Dermis blood vessel endothelial cell (primary cell): ENCODE results near the gene CCDC136. TPM values are rescaled to one million over a fixed set of nuclear protein-coding genes. Genes with fewer than 3 reads are reported as not detected.

ENCODE experiments used
- DNase-seq: peaks from one replicate; pipeline ENCODE4 v3.0.0; 2010
- total RNA-seq: library from RNA; depleted of rRNA; stranded (reverse); fragments of >200 nt; gene quantifications from 2 replicates; pipeline ENCODE4 v1.2.3, GENCODE V29; 2014

CCDC136 gene
- total RNA-seq, 1 donor from 2014 or later, result 1.7 TPM

DNA sequence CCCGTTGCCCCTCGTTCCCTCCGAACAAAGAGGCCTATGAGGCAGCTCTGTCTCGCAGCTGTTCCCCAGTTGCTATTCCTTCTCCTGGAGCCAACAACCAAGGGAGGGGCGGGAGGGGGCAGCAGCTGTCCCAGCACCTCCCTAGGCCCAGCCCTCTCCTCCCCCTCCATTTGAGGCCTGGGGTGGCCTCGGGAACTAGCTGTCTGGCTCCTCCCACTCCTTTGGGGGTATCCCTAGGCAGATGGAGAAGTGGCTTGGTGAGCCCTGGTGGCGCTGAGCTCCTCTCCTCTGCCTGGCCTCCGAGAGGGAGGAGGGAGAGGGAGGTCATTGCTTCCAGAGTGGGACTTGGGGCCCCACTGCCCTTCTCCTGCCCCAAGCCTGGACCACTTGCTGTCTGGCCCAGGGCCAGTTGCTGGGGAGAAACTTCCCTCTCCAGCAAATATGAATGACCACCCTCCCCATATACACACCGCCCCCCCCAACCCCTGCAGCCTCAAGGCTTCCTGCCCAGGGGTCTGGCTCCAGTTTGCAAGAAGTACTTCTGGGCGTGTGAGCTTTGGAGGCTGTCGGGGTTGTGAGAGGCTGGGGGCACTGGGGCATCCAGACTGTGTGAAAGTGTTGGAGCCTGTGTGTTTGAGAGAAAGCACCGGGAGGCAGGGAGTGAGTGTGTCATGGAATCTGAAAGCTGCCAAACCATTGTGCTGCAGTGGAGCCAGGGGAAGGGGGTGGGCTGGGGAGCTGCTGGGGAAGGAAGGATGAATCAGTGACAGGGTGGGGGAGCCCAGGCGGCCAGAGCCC is 41.6 kb downstream of the CCDC136 start:
- peak; percentile 97 for DNase-seq

DNA sequence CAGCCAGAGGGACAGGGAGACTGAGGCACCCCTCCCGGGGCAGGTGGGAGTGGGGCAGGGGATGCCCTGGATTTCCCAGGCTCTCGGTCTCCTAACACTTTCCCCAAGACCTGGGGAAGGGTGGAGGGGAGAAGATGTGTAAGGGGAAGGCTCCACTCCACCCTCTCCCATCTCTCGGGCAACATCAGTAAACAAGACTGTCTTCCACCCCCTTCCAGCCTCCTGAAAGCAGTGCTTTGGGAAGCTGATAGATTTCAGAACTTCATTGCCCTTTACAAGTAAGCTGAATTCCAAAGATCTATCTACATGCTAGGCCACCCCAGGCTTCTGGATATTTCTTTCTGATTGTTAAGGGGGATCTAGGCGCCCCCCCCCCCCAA is 42.2 kb downstream of the CCDC136 start:
- DNase-seq, result no peak

DNA sequence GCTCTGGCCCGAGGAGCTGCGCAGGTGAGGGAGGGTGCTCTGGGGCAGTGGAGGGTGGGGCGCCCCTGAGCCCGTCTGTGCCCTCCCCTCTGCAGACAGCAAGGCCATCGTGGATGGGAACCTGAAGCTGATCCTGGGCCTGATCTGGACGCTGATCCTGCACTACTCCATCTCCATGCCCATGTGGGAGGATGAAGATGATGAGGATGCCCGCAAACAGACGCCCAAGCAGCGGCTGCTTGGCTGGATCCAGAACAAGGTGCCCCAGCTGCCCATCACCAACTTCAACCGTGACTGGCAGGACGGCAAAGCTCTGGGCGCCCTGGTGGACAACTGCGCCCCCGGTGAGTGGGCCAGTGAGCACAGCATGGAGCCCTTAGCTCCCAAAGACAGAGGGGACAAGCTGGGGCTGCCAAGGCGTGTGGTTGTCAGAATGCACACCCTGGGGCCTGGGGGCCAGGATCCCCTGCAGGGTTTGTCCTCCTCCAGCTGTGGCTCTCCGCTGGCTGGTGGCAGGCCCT is 43.5 kb downstream of the CCDC136 start:
- no peak for DNase-seq

DNA sequence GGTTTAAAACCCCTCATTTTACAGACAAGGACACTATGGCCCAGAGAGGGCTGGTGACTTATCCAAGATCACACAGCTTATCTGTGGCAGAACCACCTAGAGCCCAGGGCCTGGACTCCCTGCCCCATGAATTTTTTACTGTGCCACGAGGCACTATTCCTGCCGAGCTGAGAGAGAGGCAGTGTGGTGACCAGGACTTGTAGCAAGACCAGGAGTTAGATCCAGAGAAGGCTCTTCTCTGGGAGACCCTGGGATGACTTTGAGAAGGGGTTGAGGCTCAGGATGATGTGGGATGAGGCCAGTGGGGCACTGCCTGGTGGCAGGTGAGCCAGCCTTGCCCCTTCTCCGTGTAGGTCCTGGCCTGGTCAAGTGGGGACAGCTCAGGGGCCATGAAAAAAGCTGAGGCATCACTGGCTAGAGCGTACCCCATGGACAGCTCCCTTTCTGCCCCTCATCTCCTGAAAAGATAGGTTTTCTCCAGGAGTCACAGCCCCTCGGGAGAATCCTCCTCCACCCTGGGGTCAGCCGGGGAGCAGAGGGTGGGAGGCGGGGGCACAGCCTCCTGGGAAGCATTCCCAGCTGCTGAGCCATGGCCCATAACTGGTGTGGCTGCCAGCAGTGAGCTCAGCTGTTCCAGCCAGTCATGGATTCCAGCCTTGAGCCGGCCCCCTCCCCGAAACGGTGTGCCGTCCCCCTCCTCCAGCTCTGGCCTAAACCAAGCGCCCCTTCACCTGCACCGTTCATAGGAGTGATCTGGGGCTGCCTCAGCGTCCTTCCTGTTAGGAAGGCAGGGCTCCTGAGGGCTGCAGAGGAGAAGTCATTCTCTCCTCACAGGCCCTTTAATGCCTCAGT is 44.2 kb downstream of the CCDC136 start:
- DNase-seq, result no peak

DNA sequence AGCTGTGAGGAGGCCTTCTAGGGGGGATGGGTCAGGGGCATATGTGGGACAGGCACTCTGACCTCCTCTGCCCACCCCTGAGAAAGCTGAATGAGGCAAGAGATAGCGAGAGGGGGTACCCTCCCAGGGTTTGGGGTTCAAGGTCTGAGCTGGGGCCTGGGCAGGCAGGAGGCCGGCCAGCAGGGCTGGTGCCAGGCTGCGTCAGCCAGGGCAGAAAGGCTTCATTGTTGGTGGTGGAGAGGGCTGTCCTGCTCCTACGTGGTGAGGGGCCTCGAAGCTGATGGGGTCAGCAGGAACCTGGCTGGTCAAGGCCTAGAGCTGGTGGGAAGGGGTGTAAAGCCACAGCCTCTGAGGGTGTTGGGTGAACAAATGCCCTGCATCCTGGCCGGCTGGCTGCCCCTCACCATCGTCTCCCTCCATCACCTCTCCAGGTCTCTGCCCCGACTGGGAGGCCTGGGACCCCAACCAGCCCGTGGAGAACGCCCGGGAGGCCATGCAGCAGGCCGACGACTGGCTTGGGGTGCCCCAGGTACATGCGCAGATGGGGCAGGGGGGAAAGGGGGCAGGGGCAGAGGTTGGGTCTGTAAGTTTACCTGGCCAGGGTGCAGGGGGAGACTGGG is 45.1 kb downstream of the CCDC136 start:
- DNase-seq, result no peak

DNA sequence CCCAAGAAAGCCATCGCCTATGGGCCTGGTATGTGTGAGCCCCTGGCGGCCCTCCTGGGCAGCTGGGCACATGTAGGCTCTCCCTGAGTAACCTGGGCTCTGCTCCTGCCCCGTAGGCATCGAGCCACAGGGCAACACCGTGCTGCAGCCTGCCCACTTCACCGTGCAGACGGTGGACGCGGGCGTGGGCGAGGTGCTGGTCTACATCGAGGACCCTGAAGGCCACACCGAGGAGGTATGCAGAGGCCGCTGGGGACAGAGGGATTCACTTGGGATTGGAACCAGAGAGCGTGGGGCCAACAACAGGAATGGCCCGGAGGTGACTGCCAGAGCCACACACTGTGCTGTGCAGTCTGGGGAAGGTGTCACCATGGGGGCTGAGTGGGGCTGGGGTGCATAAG is 45.8 kb downstream of the CCDC136 start:
- no peak for DNase-seq

DNA sequence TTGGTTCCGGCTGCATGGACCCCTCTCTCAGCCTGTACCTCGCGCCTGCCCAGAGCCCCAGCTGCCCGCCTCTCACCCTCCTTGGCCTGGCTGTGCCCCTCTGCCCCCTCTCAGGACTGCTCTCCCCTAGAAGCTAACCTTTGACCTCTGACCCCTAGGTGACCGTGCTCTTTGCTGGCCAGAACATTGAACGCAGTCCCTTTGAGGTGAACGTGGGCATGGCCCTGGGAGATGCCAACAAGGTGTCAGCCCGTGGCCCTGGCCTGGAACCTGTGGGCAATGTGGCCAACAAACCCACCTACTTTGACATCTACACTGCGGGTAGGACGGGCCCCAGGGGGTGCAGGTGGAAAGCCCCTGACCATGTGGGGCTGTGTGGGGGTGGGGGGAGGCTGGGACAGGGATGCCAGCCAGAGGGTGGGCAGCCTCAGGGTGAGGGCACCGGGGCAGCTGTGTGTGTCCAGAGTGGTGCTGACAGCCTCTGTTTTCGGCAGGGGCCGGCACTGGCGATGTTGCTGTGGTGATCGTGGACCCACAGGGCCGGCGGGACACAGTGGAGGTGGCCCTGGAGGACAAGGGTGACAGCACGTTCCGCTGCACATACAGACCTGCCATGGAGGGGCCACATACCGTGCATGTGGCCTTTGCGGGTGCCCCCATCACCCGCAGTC is 46.5 kb downstream of the CCDC136 start:
- DNase-seq, result no peak

DNA sequence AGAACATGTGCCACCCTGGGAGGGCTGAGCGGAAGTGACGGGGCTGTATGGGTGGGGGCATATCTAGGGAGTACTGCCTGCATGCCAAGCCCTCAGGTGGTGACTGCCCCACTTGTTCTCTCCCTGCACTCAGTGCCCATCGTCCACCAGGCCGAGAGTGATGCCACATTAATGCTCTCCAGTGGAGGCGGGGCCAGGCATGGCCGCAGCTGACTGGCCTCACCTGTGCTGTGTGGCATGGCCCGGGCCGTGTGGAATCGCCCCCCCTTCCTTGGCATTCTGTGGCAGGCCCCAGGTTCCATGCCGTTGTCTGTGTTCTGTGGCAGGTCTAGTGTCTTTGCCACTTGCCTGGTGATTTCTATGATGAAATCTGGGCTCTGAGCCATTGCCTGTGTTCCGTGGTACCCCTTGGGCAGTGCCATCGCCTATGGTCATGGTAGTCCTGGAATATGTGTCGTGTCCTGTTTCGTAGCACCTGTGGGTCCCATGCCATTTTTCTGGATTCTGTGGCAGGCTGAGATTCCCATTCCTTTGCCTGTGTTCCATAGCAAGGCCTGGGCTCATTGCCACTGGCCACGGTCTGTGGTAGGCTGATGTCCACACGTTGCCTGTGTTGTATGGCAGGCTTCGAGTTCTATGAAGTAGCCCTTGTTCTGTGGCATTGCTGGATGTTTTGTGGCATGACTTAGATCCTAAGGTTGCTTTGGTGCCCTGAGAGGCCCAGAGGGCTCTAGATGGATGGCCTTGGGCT is 47.4 kb downstream of the CCDC136 start:
- DNase-seq, result no peak

DNA sequence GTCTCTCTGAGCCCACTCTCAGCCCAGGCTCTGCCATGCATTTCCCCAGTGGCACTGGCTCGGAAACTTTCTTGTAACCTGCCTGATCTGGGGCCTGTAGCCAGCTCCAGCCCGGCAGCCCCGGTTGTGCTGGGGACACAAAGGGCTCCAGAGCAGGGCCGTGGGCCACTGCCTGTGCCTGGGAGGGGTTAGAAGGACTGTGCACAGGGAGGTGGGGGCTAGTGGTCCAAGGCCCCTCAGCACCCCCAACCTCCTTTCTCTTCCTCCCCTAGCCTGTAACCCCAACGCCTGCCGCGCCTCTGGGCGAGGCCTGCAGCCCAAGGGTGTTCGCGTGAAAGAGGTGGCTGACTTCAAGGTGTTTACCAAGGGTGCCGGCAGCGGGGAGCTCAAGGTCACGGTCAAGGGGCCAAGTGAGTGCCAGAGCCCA is 48.0 kb downstream of the CCDC136 start:
- no peak for DNase-seq

DNA sequence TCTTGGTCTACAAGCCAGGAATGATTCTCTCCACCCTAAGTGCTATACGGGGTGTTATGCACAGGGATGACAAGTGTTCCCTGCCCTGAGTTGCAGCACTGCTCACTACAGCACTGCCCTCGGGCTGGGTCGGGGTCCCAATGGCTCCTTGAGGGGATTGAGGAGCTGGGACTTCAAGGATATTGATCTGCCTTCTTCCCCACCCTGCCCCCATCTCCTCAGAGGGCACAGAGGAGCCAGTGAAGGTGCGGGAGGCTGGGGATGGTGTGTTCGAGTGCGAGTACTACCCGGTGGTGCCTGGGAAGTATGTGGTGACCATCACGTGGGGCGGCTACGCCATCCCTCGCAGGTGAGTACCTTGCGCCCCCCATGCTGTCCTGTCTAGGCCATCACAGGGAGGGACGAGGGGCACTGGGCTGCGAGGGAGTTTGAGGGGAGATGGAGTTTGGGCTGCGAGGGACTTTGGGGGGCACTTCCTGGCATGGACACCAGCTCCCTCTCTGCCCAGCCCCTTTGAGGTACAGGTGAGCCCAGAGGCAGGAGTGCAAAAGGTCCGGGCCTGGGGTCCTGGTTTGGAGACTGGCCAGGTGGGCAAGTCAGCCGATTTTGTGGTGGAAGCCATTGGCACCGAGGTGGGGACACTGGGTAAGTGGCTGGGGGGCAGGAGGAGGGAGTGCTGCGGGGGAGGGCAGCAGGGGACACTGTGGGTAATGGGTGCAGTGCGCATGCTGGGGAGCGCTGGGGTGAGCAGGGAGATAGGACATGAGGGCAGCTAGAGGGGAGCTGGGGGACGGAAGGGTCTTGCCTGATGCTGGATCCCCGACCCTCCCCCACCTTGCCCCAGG is 48.8 kb downstream of the CCDC136 start:
- DNase-seq, result no peak

DNA sequence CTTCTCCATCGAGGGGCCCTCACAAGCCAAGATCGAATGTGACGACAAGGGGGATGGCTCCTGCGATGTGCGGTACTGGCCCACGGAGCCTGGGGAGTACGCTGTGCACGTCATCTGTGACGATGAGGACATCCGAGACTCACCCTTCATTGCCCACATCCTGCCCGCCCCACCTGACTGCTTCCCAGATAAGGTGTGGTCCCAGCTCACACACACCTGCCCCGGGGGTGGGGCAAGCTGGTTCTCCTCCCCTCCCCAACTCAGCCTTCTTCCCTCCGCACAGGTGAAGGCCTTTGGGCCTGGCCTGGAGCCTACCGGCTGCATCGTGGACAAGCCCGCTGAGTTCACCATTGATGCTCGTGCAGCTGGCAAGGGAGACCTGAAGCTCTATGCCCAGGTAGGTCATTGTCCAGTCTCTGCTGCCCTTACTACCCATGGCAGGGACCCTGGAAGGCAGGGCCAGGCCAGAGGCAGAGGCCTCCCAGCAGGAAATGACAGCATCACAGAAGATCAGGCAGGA is 49.5 kb downstream of the CCDC136 start:
- no peak for DNase-seq

DNA sequence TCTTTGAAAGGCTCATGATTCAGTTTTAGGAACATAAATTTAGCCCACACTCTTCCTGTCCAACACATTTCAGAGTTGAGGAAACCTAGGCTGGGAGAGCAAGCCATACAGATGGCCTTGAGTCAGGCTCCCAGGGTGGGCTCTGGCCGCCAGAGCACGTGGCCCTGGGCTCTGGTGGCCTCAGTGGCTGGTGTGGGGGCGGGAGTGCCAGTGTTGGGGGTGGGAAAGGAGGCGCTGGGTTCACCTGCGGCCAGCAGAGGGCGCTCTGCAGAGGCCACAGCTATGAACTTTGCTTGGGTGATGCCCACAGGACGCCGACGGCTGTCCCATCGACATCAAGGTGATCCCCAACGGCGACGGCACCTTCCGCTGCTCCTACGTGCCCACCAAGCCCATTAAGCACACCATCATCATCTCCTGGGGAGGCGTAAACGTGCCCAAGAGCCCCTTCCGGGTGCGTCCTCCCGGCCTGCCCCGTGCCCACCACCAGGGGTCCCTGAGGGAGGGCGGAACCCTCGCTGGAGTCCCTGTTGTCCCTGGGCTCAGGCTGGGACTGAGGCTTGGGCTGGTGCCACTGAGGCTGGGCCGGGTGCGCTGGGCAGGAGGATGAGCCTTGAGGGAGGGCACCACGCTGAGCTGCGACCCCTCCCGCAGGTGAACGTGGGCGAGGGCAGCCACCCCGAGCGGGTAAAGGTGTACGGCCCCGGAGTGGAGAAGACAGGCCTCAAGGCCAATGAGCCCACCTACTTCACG is 50.3 kb downstream of the CCDC136 start:
- DNase-seq, result peak; percentile 67

DNA sequence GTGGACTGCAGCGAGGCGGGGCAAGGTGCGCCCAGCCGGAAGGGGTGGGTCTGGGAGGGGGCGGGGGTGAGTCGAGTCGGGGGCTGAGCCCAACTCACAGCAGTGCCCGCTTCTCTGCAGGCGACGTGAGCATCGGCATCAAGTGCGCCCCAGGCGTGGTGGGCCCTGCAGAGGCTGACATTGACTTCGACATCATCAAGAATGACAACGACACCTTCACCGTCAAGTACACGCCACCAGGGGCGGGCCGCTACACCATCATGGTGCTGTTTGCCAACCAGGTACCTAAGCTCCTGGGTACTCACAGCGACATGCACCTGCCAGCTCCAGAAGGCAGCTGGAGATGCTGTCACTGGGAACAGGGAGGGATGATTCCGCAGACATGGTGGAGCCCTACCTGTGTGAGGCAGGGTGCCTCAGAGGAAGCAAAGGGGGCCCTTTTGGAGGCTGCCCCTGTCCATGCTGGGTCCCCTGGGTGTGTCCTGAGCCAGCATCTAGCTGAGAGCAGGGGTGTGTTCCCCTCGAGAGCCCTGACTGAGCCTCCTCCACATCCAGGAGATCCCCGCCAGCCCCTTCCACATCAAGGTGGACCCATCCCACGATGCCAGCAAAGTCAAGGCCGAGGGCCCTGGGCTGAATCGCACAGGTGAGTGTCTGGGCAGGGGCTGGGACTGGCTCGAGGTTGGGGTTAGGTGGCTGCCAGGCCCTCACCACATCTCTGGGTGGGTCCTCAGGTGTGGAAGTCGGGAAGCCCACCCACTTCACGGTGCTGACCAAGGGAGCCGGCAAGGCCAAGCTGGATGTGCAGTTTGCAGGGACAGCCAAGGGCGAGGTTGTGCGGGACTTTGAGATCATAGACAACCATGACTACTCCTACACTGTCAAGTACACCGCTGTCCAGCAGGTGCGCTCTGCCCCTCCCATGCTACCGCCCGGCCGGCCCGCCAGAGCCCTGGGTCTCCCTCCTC is 51.2 kb downstream of the CCDC136 start:
- DNase-seq, result no peak

DNA sequence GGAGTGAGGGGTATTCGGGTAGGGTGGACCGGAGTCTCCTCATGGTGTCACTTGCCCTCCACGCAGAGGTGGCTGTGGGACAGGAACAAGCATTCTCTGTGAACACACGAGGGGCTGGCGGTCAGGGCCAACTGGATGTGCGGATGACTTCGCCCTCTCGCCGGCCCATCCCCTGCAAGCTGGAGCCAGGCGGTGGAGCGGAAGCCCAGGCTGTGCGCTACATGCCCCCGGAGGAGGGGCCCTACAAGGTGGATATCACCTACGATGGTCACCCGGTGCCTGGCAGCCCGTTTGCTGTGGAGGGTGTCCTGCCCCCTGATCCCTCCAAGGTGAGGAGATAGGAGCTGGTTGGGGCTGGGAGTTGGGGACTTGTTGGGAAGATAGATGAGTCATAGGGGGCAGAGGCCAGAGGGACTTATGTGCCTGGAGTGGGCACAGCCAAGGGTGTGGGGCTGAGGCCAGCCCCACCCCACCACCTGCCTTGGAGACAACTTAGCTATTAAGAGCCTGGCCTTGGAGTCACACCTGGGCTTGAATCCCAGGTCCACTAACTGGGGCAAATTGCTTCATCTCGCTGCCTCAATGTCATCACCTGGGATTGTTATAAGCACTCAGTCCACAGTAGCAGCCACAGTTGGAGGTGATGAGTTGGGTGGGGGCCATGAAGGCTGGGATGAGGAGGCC is 52.3 kb downstream of the CCDC136 start:
- no peak for DNase-seq

DNA sequence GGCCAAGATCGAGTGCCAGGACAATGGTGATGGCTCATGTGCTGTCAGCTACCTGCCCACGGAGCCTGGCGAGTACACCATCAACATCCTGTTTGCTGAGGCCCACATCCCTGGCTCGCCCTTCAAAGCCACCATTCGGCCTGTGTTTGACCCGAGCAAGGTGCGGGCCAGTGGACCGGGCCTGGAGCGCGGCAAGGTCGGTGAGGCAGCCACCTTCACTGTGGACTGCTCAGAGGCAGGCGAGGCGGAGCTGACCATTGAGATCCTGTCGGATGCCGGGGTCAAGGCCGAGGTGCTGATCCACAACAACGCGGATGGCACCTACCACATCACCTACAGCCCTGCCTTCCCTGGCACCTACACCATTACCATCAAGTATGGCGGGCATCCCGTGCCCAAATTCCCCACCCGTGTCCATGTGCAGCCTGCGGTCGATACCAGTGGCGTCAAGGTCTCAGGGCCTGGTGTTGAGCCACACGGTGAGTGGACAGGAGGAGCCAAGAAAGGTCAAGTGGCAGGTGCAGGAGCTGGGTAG is 53.1 kb downstream of the CCDC136 start:
- no peak for DNase-seq

DNA sequence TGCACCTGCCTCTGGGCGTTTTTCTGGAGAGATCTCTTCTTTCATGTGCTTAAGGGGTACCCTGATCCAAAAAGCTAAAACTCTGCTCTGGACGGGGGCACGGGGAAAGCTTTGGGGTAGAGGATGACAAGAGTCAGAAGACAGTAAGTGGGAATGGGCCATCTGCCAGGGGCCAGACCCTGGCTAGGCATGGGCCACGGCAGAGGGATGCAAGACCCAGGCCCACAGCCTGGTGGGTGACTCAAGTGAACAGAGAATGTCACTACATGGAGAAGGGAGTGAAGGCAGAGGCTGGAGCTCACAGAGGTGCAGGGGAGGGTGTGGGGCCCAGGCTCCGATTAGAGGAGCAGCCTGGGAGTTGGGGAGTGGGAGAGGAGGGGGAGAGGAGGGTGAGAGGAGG is 53.7 kb downstream of the CCDC136 start:
- DNase-seq, result no peak

DNA sequence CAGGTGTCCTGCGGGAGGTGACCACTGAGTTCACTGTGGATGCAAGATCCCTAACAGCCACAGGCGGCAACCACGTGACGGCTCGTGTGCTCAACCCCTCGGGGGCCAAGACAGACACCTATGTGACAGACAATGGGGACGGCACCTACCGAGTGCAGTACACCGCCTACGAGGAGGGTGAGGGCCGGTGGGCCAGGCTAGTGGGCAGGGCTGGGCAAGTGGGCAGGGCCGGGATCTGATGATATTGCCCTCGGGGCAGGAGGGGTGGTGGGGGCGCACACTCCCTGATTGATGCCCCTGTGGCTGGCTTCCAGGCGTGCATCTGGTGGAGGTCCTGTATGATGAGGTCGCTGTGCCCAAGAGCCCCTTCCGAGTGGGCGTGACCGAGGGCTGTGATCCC is 54.2 kb downstream of the CCDC136 start:
- no peak for DNase-seq
